ENCODE data around the gene LPAR5. TPM values are rescaled to one million over a fixed set of nuclear protein-coding genes. Genes with fewer than 3 reads are reported as not detected.

The LPAR5 gene
- total RNA-seq, 1 experiment from 2014 or later: 0.03 TPM

DNA sequence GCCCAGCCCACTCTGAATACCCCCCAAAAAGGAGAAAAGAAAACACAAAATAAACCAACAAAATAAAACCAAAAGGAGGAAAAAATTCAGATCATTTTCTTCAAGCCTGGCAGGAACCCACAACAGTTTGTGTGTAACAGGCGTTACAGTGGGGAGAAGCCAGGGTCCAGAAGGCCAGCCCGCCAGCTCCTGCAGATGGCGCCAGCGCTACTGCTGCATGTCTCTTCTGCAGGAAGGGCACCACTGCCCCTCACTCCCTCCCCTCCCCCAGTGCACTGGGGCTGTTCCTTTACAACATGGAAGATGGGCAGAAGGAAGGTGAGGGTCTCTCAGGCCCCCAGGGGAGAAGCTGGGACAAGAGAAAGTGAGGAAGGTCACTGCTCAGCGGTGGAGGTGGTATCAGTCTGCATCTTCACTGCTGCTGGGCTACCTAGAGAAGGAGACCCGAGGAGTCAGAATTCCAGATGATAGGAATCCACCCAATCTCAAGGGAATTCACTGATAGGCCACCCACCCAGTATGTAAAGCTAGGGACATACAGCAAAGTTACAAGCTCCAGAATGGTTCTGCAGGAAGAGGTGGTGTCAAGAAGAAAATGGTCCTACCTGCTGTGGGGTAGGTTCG is 65.4 kb downstream of the LPAR5 start:
- in situ Hi-C loops (cut with HindIII; ENCODE audit: low sequenced_read_pairs): no loop called here
- peak; percentile 43 for DNase-seq (ENCODE audit: low spot score)

DNA sequence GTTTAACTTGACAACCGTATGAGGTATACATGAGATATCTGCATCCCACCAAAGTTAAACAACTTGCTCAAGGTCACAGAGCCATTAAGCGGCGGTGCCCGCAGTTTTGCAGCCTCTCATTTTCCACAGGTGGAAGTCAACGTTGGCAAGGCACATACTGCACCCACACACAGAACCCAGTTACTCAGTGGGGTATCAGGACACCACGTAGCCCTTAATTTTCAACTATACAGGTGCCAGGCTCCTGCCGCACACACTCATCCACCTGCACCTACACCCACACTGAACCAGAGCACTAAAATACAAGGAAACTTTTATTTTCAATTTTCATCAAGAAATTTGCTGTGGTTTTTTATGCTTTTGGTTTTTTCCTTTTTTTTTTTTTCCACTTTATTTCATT is 66.0 kb downstream of the LPAR5 start:
- in situ Hi-C loops (cut with HindIII; ENCODE audit: low sequenced_read_pairs): no loop called here
- no peak for DNase-seq (ENCODE audit: low spot score)

- in situ Hi-C loops (cut with HindIII; ENCODE audit: low sequenced_read_pairs): no loop called here
- no peak for DNase-seq (ENCODE audit: low spot score)
Observed at GRCh38 chr12:6569312-6569711, 66.4 kb downstream of the LPAR5 start.

Other genes starting within 250 kb of the LPAR5 start
- gene CD27, start 191.0 kb downstream of the LPAR5 start, total RNA-seq (2014; rRNA removed; shearing (Covaris generic)): not detected in 2 replicates
- 0.25 TPM in 1 of 2 replicates, not detected in the other for gene TAPBPL, start 183.9 kb downstream of the LPAR5 start, total RNA-seq (2014; rRNA removed; shearing (Covaris generic))
- 7.6 and 9.3 TPM in 2 replicates for gene VAMP1, start 165.3 kb downstream of the LPAR5 start, total RNA-seq (2014; rRNA removed; shearing (Covaris generic))
- 363 and 396 TPM in 2 replicates for gene MRPL51, start 142.7 kb downstream of the LPAR5 start, total RNA-seq (2014; rRNA removed; shearing (Covaris generic))
- gene NCAPD2, start 141.9 kb downstream of the LPAR5 start, total RNA-seq (2014; rRNA removed; shearing (Covaris generic)): 86.1 and 102 TPM in 2 replicates
- 3,766 and 4,312 TPM in 2 replicates for gene GAPDH, start 101.4 kb downstream of the LPAR5 start, total RNA-seq (2014; rRNA removed; shearing (Covaris generic))
- 11.7 and 13.2 TPM in 2 replicates for gene IFFO1, start 79.9 kb downstream of the LPAR5 start, total RNA-seq (2014; rRNA removed; shearing (Covaris generic))
- gene NOP2, start 67.7 kb downstream of the LPAR5 start, total RNA-seq (2014; rRNA removed; shearing (Covaris generic)): 45.5 and 70.7 TPM in 2 replicates
- gene CHD4, start 28.6 kb downstream of the LPAR5 start, total RNA-seq (2014; rRNA removed; shearing (Covaris generic)): 374 and 375 TPM in 2 replicates
- not detected in 2 replicates for gene ACRBP, start 11.5 kb upstream of the LPAR5 start, total RNA-seq (2014; rRNA removed; shearing (Covaris generic))
- 33.0 and 47.7 TPM in 2 replicates for gene ING4, start 27.2 kb upstream of the LPAR5 start, total RNA-seq (2014; rRNA removed; shearing (Covaris generic))
- gene ZNF384, start 53.4 kb upstream of the LPAR5 start, total RNA-seq (2014; rRNA removed; shearing (Covaris generic)): 14.9 and 25.5 TPM in 2 replicates
- gene PIANP, start 64.9 kb upstream of the LPAR5 start, total RNA-seq (2014; rRNA removed; shearing (Covaris generic)): 0.44 and 4.4 TPM in 2 replicates
- 47.0 and 47.6 TPM in 2 replicates for gene COPS7A, start 88.1 kb upstream of the LPAR5 start, total RNA-seq (2014; rRNA removed; shearing (Covaris generic))
- gene MLF2, start 117.2 kb upstream of the LPAR5 start, total RNA-seq (2014; rRNA removed; shearing (Covaris generic)): 342 and 364 TPM in 2 replicates
- 259 and 267 TPM in 2 replicates for gene PTMS, start 130.4 kb upstream of the LPAR5 start, total RNA-seq (2014; rRNA removed; shearing (Covaris generic))
- gene LAG3, start 136.6 kb upstream of the LPAR5 start, total RNA-seq (2014; rRNA removed; shearing (Covaris generic)): 0.31 and 0.58 TPM in 2 replicates
- 0.34 and 1.3 TPM in 2 replicates for gene CD4, start 153.6 kb upstream of the LPAR5 start, total RNA-seq (2014; rRNA removed; shearing (Covaris generic))
- gene GPR162, start 185.9 kb upstream of the LPAR5 start, total RNA-seq (2014; rRNA removed; shearing (Covaris generic)): 37.7 and 59.0 TPM in 2 replicates
- 56.4 and 70.5 TPM in 2 replicates for gene P3H3, start 192.4 kb upstream of the LPAR5 start, total RNA-seq (2014; rRNA removed; shearing (Covaris generic))
- 0.25 and 3.8 TPM in 2 replicates for gene GNB3, start 205.0 kb upstream of the LPAR5 start, total RNA-seq (2014; rRNA removed; shearing (Covaris generic))
- gene CDCA3, start 215.3 kb upstream of the LPAR5 start, total RNA-seq (2014; rRNA removed; shearing (Covaris generic)): 84.2 and 103 TPM in 2 replicates
- gene USP5, start 216.2 kb upstream of the LPAR5 start, total RNA-seq (2014; rRNA removed; shearing (Covaris generic)): 137 and 156 TPM in 2 replicates
- 1,506 and 1,683 TPM in 2 replicates for gene TPI1, start 231.6 kb upstream of the LPAR5 start, total RNA-seq (2014; rRNA removed; shearing (Covaris generic))
- 30.6 and 38.3 TPM in 2 replicates for gene SPSB2, start 237.3 kb upstream of the LPAR5 start, total RNA-seq (2014; rRNA removed; shearing (Covaris generic))

Measured in G401 (cell line).